Kidney glomerular epithelial cell (primary cell): ENCODE data around the gene GPX7.

Experiments
- DNase-seq: peaks from one replicate; lab custom pipeline; 2025; lab: John Stamatoyannopoulos, UW

GPX7 gene

GRCh38 chr1:52629325-52629643 is 27.1 kb downstream of the GPX7 start:
- DNase-seq, result no peak

- no peak for DNase-seq
Observed at GRCh38 chr1:52629667-52630066, 27.5 kb downstream of the GPX7 start.

- no peak for DNase-seq
Observed at GRCh38 chr1:52631759-52632331, 29.7 kb downstream of the GPX7 start.

- no peak for DNase-seq
Observed at GRCh38 chr1:52632732-52633290, 30.6 kb downstream of the GPX7 start, which contains the start of gene SHISAL2A. Gene SHISAL2A, plus strand, starts transcription at chr1:52633168. Its CDS starts 326 bp downstream, at chr1:52633494.

GRCh38 chr1:52633291-52633754 is 31.2 kb downstream of the GPX7 start:
- no peak for DNase-seq

GRCh38 chr1:52634111-52634510 is 31.9 kb downstream of the GPX7 start:
- no peak for DNase-seq

- DNase-seq, result no peak
Observed at GRCh38 chr1:52635321-52636089, 33.3 kb downstream of the GPX7 start.

- no peak for DNase-seq
Observed at GRCh38 chr1:52636721-52637695, 34.8 kb downstream of the GPX7 start.

GRCh38 chr1:52637946-52638345 is 35.8 kb downstream of the GPX7 start:
- DNase-seq, result no peak

GRCh38 chr1:52640697-52641096 is 38.5 kb downstream of the GPX7 start:
- no peak for DNase-seq

- DNase-seq, result no peak
Observed at GRCh38 chr1:52641307-52641706, 39.1 kb downstream of the GPX7 start.

GRCh38 chr1:52645261-52645660 is 43.1 kb downstream of the GPX7 start:
- no peak for DNase-seq

- DNase-seq, result no peak
Observed at GRCh38 chr1:52651904-52652303, 49.7 kb downstream of the GPX7 start.

GRCh38 chr1:52653207-52653849 is 51.2 kb downstream of the GPX7 start:
- no peak for DNase-seq

GRCh38 chr1:52654063-52654462 is 51.9 kb downstream of the GPX7 start:
- DNase-seq, result no peak

GRCh38 chr1:52657702-52658101 is 55.5 kb downstream of the GPX7 start:
- no peak for DNase-seq
